H54 (cell line): ENCODE data around the gene AOC1.
"Not testable (repeated sequence)": the region's sequence is repeated elsewhere in the genome, so short reads cannot be mapped to it uniquely, and the experiment has no call there.

Experiments used
- DNase-seq: peaks from one replicate; pipeline ENCODE4 v3.0.0; 2011; ENCODE audit warnings: low spot score, mixed read lengths; ENCODE audit not compliant: insufficient read length
- FAIRE-seq: peaks from 3 replicates; lab custom pipeline; 2011; peaks lifted over from hg19 to GRCh38; lab: Jason Lieb, UNC
- POLR2A ChIP-seq: IDR thresholded peaks from 2 replicates; pipeline ENCODE4 v1.6.1; 2011; ENCODE audit warnings: low read depth, mild to moderate bottlenecking, low read length

AOC1 gene

DNA sequence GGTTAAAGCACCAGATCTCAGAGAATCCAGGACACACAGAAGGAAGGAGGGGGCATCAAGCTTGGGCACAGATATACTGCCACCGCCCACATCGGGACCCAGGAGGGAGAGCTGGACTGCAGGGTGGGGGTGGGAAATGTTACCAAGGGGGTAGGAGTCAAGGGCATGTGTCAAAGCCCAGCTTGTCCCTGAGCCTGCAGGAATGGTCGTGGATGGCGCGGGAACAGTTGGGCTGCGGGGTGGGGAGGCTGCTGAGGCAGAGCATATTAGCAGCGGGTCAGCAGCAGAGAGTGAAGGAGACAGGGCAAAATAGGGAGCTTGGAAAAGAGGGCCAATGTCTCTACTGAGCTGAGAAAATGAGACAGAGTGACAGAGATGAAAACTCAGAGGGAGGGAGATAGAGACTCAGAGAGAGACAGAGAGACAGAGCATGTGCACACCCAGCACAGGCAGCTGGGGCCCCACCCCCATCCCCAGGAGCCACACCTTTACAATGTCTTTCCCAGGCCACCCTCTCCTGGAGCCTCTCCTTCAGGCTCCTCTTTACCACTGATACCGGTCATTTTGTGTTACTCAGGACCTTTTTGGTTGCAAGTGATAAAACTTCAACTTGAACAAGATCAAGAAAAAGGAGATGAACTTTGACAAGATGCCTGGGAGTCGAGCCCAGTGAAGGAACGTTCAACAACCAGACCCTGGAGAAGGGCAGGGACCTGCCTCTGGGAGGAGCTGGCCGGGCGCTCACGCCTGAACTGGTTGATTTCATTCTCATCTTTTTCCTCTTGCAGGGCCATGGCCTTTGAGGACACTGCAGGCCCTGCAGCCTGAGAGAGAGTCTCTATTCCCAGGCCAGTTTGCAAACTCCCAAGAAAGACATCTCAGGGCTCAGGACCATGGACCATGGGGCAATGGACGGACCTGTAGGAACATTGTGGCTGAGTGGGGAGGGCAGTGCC, 50.0 kb downstream of the AOC1 start:
- TF ChIP-seq POLR2A, result no peak
- DNase-seq (no peak), FAIRE-seq (no peak)

DNA sequence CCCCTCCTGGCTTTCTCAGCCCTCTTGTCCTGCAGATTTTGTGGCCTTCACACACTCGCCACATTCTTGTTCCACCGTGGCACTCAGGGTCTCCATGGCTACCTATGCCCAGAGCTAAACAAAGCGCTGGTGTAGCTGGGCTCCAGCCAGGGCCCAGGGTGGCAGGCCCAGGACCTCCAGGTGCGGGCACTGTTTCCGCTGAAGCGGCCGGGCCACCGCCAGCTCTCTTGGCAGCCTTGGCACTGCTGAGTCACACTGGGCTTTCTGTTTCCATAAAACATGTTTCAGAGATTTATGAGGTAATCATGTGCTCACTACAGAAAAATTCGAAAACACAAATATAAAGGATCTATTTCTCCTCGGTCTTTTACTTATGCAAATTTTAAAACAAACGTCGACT, 51.3 kb downstream of the AOC1 start:
- TF ChIP-seq POLR2A, result no peak
- FAIRE-seq (no peak), DNase-seq (peak; percentile 67)

DNA sequence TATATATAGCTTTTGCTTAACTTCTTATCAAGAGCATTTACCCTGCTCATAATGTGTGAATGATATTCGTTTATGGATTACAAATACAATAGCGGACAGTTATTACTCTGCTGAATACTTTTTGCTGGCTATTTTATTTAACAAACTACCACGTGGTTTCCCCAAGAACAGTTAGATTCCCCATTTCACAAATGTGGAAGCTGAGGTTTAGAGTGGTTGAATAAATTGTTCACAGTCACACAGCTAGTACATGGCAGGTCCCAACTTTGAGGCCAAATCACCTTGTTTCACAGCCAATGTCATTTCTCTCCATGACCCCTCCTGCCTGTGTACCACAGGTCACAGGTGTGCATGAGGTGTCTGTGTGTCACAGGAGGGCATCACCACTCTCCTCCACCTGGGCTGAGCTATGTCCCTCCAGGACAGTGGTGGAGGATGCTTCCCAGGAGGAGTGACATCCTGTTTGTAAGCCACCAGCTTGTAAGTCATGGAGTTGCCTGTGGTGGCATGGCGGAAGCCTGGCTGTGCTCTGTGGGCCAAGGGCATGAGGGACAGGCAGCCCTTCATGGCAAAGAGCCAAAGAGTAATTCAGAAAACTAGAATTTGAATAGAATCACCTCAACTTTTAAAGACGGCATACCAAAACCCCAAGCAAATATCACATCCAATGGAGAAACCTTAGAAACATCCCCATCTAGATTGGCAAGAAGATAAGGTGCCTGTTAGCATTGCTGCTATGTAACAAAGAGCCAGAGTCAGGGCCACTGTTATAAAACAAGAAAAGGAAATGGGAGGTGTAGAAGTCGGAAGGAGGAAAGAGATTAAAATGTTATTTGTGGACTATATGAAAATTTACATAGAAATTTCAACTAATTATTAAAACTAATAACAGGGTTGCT, 51.9 kb downstream of the AOC1 start:
- DNase-seq (no peak), FAIRE-seq (no peak)
- no peak for TF ChIP-seq POLR2A

DNA sequence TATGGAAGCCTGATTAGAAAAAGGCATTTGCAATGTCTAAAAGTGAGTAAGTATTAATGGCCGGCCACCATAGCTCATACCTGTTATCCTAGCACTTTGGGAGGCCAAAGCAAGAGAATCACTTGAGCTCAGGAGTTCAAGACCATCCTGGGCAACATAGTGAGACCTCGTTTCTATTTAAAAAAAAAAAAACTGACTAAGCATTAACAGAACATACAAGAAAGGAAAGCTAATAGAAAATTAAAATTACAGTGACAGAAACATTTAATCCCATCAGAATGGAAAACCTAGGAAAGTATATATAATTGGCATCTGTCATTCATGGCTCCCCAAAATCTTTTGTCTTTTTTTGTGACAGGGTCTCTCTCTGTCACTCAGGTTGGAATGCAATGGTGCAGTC, 55.9 kb downstream of the AOC1 start:
- TF ChIP-seq POLR2A, result no peak
- no peak for DNase-seq
- FAIRE-seq, result no peak

DNA sequence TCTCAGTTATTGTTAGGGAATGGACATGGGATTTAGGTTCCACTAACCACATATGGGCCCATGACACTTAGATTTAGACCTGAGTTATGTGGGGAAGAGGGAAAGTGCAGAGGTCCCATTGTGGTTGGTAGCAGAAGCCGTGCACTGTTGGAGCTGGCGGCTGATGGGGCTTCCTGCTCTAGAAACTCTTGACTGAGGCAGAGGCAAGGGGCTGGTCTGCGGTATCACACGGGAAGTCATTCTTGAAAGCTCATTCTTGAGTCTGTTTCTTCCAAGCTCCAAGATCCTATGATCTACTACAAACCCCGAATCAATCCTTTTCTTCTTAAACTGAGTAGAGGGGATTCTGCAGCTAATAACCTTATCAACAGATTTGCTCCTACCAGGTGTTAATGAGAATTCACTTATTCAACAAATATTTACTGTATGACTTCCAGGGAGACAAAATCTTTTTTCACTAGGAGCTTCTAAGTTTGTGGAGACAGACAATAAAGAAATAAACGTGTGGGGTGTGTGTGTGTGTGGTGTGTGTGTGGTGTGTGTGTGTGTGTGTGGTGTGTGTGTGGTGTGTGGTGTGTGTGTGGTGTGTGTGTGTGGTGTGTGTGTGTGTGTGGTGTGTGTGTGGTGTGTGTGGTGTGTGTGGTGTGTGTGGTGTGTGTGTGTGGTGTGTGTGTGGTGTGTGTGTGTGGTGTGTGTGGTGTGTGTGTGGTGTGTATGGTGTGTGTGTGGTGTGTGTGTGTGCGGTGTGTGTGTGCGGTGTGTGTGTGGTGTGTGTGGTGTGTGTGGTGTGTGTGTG, 57.1 kb downstream of the AOC1 start:
- FAIRE-seq (no peak), DNase-seq (no peak)
- no peak for TF ChIP-seq POLR2A

DNA sequence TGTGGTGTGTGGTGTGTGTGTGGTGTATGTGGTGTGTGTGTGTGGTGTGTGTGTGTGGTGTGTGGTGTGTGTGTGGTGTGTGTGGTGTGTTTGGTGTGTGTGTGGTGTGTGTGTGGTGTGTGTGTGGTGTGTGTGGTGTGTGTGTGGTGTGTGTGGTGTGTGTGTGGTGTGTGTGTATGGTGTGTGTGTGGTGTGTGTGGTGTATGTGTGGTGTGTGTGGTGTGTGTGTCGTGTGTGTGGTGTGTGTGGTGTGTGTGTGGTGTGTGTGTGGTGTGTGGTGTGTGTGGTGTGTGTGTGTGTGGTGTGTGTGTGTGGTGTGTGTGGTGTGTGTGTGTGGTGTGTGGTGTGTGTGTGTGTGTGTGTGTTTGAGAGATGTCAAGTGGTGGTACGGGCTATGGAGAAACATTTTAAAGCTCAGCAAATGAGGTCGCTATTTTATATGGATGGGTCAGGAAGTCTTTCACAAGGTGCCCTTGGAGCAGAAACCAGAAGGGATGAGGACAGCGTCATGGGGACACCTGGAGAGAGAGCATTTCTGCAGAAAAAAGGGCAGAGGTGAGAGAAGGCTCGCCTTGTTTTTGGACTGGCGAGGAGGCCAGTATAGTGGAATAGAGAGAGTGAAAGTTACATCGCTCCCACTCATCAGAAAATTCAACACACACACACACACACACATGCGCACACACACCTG, 58.1 kb downstream of the AOC1 start:
- FAIRE-seq, DNase-seq: not testable (repeated sequence)

DNA sequence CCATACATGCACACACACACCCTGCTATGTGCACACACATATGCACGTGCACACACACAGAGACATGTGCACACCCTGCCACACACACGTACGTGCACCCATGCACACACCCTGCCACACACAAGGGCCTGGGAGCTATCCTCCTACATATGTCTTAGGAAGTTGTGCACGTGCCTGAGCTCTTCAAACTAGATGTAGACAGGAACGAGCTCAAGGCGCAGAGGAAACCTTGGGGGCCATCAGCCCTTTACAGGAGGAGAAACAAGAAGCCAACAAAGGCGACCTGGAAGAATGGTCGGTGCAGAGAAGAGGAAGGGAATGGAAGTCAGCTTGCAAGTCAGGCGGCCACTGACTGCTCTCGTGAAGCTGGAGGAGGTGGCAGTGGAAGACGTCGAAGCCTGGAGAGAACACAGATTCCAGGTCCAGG, 58.7 kb downstream of the AOC1 start:
- DNase-seq, result no peak
- no peak for FAIRE-seq

More for the DNA sequence above, 58.7 kb downstream of the AOC1 start:
- no peak for TF ChIP-seq POLR2A
